PC-9 (cell line): ENCODE data around the gene ADGRD2. TPM values are rescaled to one million over a fixed set of nuclear protein-coding genes. Genes with fewer than 3 reads are reported as not detected.
"Not testable (repeated sequence)": the region's sequence is repeated elsewhere in the genome, so short reads cannot be mapped to it uniquely, and the experiment has no call there.

Source experiments
- BruUV-seq: library from RNA; stranded (reverse); fragments of 400-500 nt; replicated peaks from 2 replicates; lab custom pipeline; 2021; lab: Mats Ljungman, UMichigan
- CTCF ChIA-PET: fragments of 300-600 bp; sonication (Branson Sonifier 250); formaldehyde crosslinking; loops from one replicate; lab custom pipeline; 2022; ENCODE audit warnings: antibody characterized with exemption; lab: Charles Lee
- POLR2A ChIA-PET: fragments of 300-600 bp; sonication (Branson Sonifier 250); formaldehyde crosslinking; loops from one replicate; lab custom pipeline; 2022; ENCODE audit warnings: antibody characterized with exemption; ENCODE audit not compliant: unreplicated experiment; lab: Charles Lee
- DNase-seq, 2 experiments: peaks; one replicate each; pipeline versions ENCODE4 v3.0.0 to v3.0.0-alpha.2; 2015 to 2022; ENCODE audit warnings: mixed read lengths in 1 of 2
- H2AFZ ChIP-seq: fragments of 200-600 bp; sonication (generic); 2 replicates; pipeline ENCODE4 v1.8.1; 2017; ENCODE audit warnings: antibody characterized with exemption
- H3F3A ChIP-seq: fragments of 200-600 bp; sonication (generic); 2 replicates; pipeline ENCODE4 v1.8.1; 2017; ENCODE audit warnings: antibody characterized with exemption, mild to moderate bottlenecking, low read depth; ENCODE audit not compliant: insufficient read depth
- H3K27ac ChIP-seq: fragments of 200-600 bp; sonication (generic); 2 replicates; pipeline ENCODE4 v1.6.1; 2016; ENCODE audit warnings: mixed run types
- H3K27me3 ChIP-seq: fragments of 200-600 bp; sonication (generic); 2 replicates; pipeline ENCODE4 v1.6.1; 2016; ENCODE audit warnings: low read depth, mixed run types; ENCODE audit not compliant: insufficient read depth
- H3K36me3 ChIP-seq: fragments of 200-600 bp; sonication (generic); 2 replicates; pipeline ENCODE4 v1.6.1; 2016; ENCODE audit warnings: low read depth, mixed run types
- H3K4me1 ChIP-seq: fragments of 200-600 bp; sonication (generic); replicated peaks from 2 replicates; pipeline ENCODE4 v1.6.1; 2016; ENCODE audit warnings: mixed run types; ENCODE audit not compliant: insufficient read depth
- H3K4me2 ChIP-seq: fragments of 200-600 bp; sonication (generic); 2 replicates; pipeline ENCODE4 v1.6.1; 2017; ENCODE audit warnings: mixed run types
- H3K4me3 ChIP-seq: fragments of 200-600 bp; sonication (generic); 2 replicates; pipeline ENCODE4 v1.6.1; 2016; ENCODE audit warnings: mixed run types
- H3K79me2 ChIP-seq: fragments of 200-600 bp; sonication (generic); 2 replicates; pipeline ENCODE4 v1.6.1; 2017; ENCODE audit warnings: low read depth, mixed run types
- H3K9me2 ChIP-seq: fragments of 200-600 bp; sonication (generic); 2 replicates; pipeline ENCODE4 v1.8.1; 2017; ENCODE audit warnings: mild to moderate bottlenecking; ENCODE audit not compliant: insufficient read depth
- H3K9me3 ChIP-seq: fragments of 200-600 bp; sonication (generic); 2 replicates; pipeline ENCODE4 v1.8.1; 2016; ENCODE audit warnings: low read depth; ENCODE audit not compliant: insufficient read depth
- H4K20me1 ChIP-seq: fragments of 200-600 bp; sonication (generic); 2 replicates; pipeline ENCODE4 v1.8.1; 2017; ENCODE audit not compliant: insufficient read depth
- EZH2 ChIP-seq: fragments of 200-600 bp; sonication (generic); IDR thresholded peaks from 2 replicates; pipeline ENCODE4 v1.8.0; 2017; ENCODE audit warnings: antibody characterized with exemption, low read depth
- intact Hi-C: fragments of 100-400 bp; cut with micrococcal nuclease; formaldehyde crosslinking; loops from one replicate; pipeline ENCODE4 v1.10.0; 2022; ENCODE audit not compliant: unreplicated experiment
- total RNA-seq: library from RNA; stranded (reverse); gene quantifications from 2 replicates; pipeline ENCODE4 v1.2.3, GENCODE V29; 2021
- TF ChIP-seq, protein P1 (sequence below): fragments of 200-600 bp; sonication (generic); conservative IDR thresholded peaks from 2 replicates; pipeline ENCODE4 v1.6.1; 2017; ENCODE audit warnings: mixed run types, antibody characterized with exemption, mild to moderate bottlenecking, moderate library complexity

ADGRD2 gene
- total RNA-seq, 1 experiment from 2014 or later = not detected

DNA sequence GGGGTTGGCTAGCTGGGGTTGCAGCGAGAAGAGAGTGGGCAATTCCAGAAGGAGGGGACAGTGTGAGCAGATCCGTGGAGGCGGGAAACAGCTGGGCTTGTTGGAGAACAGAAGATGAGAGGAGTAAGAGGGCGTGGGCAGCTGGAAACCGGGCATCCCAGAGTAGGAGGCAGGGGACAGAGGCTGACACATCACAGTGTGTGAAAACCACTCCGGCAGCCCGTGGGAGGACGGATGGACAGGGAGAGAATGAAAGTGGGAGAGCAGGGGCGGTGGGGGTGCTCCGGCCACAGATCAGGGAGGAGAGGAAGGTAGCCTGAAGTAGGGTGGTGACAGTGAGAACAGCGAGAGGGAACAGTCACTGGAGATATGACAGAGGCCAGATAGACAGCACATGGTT, 26.7 kb upstream of the ADGRD2 start:
- no peak overlapping the region for H3K4me2 ChIP-seq
- BruUV-seq = no TSS peak

GRCh38 chr9:124425733-124426132, 24.5 kb upstream of the ADGRD2 start:
- H2AFZ ChIP-seq = not testable (repeated sequence)

More for the DNA sequence above, 26.7 kb upstream of the ADGRD2 start:
- intact Hi-C loops = no loop called here
- H3K9me2 ChIP-seq = no peaks in the 10 kb centered on the region
- H3K27me3 ChIP-seq = no peaks in the 10 kb centered on the region
- H2AFZ ChIP-seq = 0 out of 2 replicates have a peak overlapping the region, but pooled peaks have one; percentile 32
- H3K36me3 ChIP-seq = no peaks in the 10 kb centered on the region
- TF ChIP-seq EZH2 = no peak
- TF ChIP-seq, protein P1, sequence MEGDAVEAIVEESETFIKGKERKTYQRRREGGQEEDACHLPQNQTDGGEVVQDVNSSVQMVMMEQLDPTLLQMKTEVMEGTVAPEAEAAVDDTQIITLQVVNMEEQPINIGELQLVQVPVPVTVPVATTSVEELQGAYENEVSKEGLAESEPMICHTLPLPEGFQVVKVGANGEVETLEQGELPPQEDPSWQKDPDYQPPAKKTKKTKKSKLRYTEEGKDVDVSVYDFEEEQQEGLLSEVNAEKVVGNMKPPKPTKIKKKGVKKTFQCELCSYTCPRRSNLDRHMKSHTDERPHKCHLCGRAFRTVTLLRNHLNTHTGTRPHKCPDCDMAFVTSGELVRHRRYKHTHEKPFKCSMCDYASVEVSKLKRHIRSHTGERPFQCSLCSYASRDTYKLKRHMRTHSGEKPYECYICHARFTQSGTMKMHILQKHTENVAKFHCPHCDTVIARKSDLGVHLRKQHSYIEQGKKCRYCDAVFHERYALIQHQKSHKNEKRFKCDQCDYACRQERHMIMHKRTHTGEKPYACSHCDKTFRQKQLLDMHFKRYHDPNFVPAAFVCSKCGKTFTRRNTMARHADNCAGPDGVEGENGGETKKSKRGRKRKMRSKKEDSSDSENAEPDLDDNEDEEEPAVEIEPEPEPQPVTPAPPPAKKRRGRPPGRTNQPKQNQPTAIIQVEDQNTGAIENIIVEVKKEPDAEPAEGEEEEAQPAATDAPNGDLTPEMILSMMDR = no peak
- H3F3A ChIP-seq = no peaks in the 10 kb centered on the region; the same call in 1 of the 2 replicates
- H3K27ac ChIP-seq = no peak overlapping the region
- H3K4me1 ChIP-seq = no peaks in the 10 kb centered on the region
- H4K20me1 ChIP-seq = no peaks in the 10 kb centered on the region
- POLR2A ChIA-PET = no interaction called here
- no peak overlapping the region for H3K4me3 ChIP-seq
- H3K79me2 ChIP-seq = no peaks in the 10 kb centered on the region
- CTCF ChIA-PET = no interaction called here
- DNase-seq = no peak
- no peaks in the 10 kb centered on the region for H3K9me3 ChIP-seq

DNA sequence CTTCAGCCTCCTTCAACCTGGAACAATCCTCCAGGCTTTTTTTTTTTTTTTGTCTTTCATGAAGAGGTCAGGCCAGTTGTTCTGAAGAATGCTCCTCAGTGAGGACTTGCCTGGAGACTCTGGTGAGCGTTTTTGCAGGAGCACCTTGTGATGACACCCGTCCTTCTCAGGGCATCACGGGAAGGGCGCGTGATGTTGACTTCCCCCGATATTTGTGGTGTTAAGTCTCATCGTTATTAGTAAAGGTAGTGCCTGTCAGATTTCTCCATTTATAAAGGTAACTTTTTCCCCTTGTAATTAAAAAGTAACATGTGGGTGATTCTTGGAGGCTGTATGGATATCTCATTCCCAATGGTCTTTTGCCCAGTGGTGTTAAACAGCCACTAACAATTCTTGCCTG, 23.9 kb upstream of the ADGRD2 start:
- ChIA-PET CTCF (no interaction called here), POLR2A (no interaction called here)
- intact Hi-C loops = no loop called here
- H3K36me3 ChIP-seq = no peaks in the 10 kb centered on the region
- H2AFZ ChIP-seq = no peak overlapping the region
- H3K4me3 ChIP-seq = no peak overlapping the region
- H3K79me2 ChIP-seq = no peaks in the 10 kb centered on the region
- no peaks in the 10 kb centered on the region for H3K9me2 ChIP-seq
- H3K4me1 ChIP-seq = no peaks in the 10 kb centered on the region
- no peaks in the 10 kb centered on the region for H3K9me3 ChIP-seq
- no peak for TF ChIP-seq EZH2
- TF ChIP-seq, protein P1 = no peak
- no peaks in the 10 kb centered on the region for H3K27me3 ChIP-seq
- H3K4me2 ChIP-seq = no peak overlapping the region
- H4K20me1 ChIP-seq = no peaks in the 10 kb centered on the region
- H3K27ac ChIP-seq = no peak overlapping the region
- no TSS peak for BruUV-seq
- H3F3A ChIP-seq = no peaks in the 10 kb centered on the region; the same call in 1 of the 2 replicates
- DNase-seq = no peak

More at GRCh38 chr9:124425733-124426132, 24.5 kb upstream of the ADGRD2 start:
- H3F3A ChIP-seq, intact Hi-C loops, H4K20me1 ChIP-seq, H3K9me3 ChIP-seq, CTCF ChIA-PET, H3K4me1 ChIP-seq, H3K4me2 ChIP-seq, H3K4me3 ChIP-seq, H3K27me3 ChIP-seq, DNase-seq, H3K9me2 ChIP-seq, H3K79me2 ChIP-seq, BruUV-seq, H3K36me3 ChIP-seq, H3K27ac ChIP-seq: not testable (repeated sequence)
- POLR2A ChIA-PET = interaction anchor here (0.6 kb wide), 1 partner anchor 1175 kb away, joined by 4 read pairs; no protein-coding TSS in a partner anchor

- H4K20me1 ChIP-seq = no peaks in the 10 kb centered on the region
- intact Hi-C loops = no loop called here
- CTCF ChIA-PET = no interaction called here
Measured at GRCh38 chr9:124427281-124427680, 23.0 kb upstream of the ADGRD2 start.

More at GRCh38 chr9:124427281-124427680, 23.0 kb upstream of the ADGRD2 start:
- Histone ChIP-seq H3K4me2 (no peak overlapping the region), H3K36me3 (no peaks in the 10 kb centered on the region), H3K79me2 (no peaks in the 10 kb centered on the region), H3K9me2 (no peaks in the 10 kb centered on the region), H2AFZ (no peak overlapping the region), H3K4me1 (no peaks in the 10 kb centered on the region), H3K27me3 (no peaks in the 10 kb centered on the region), H3K27ac (no peak overlapping the region), H3K4me3 (no peak overlapping the region), H3F3A (no peaks in the 10 kb centered on the region), H3K9me3 (no peaks in the 10 kb centered on the region)
- DNase-seq = no peak
- no TSS peak for BruUV-seq
- POLR2A ChIA-PET = no interaction called here
- no peak for TF ChIP-seq EZH2
- TF ChIP-seq, protein P1 = no peak
